MM.1S (cell line): ENCODE measurements around the gene DNAJB1.

Source experiments
- DNase-seq: peaks from one replicate; pipeline ENCODE4 v3.0.0-alpha.2; 2015
- H2AFZ ChIP-seq: fragments of 300-600 bp; sonication (generic); 2 replicates; pipeline ENCODE4 v1.6.0; 2016; ENCODE audit warnings: antibody characterized with exemption, low read length
- H3F3A ChIP-seq: fragments of 300-600 bp; sonication (generic); 2 replicates; pipeline ENCODE4 v1.6.1; 2016; ENCODE audit warnings: mild to moderate bottlenecking, antibody characterized with exemption, low read length, moderate library complexity, mixed read lengths; ENCODE audit not compliant: insufficient read depth
- H3K27ac ChIP-seq: fragments of 300-600 bp; sonication (generic); 2 replicates; pipeline ENCODE4 v1.5.1; 2016; ENCODE audit warnings: mild to moderate bottlenecking, low read length
- H3K27me3 ChIP-seq: fragments of 300-600 bp; sonication (generic); replicated peaks from 2 replicates; pipeline ENCODE4 v1.6.0; 2016; ENCODE audit warnings: low read length; ENCODE audit not compliant: insufficient read depth
- H3K36me3 ChIP-seq: fragments of 300-600 bp; sonication (generic); replicated peaks from 2 replicates; pipeline ENCODE4 v1.6.1; 2016; ENCODE audit warnings: mild to moderate bottlenecking, low read length, mixed read lengths; ENCODE audit not compliant: insufficient read depth
- H3K4me1 ChIP-seq: fragments of 300-600 bp; sonication (generic); 2 replicates; pipeline ENCODE4 v1.6.1; 2016; ENCODE audit warnings: low read length, mixed read lengths
- H3K4me2 ChIP-seq: fragments of 300-600 bp; sonication (generic); 2 replicates; pipeline ENCODE4 v1.6.0; 2016; ENCODE audit warnings: low read depth, low read length
- H3K4me3 ChIP-seq: fragments of 300-600 bp; sonication (generic); 2 replicates; pipeline ENCODE4 v1.5.1; 2016; ENCODE audit warnings: low read length, mixed read lengths
- H3K79me2 ChIP-seq: fragments of 300-600 bp; sonication (generic); 2 replicates; pipeline ENCODE4 v1.6.1; 2016; ENCODE audit warnings: mixed run types, low read length, mixed read lengths
- H3K9ac ChIP-seq: fragments of 300-600 bp; sonication (generic); 2 replicates; pipeline ENCODE4 v1.6.1; 2016; ENCODE audit warnings: low read length, mixed read lengths
- H3K9me2 ChIP-seq: fragments of 300-600 bp; sonication (generic); replicated peaks from 2 replicates; pipeline ENCODE4 v1.6.1; 2016; ENCODE audit warnings: mild to moderate bottlenecking, low read length, mixed read lengths; ENCODE audit not compliant: insufficient read depth
- H3K9me3 ChIP-seq: fragments of 300-600 bp; sonication (generic); replicated peaks from 2 replicates; pipeline ENCODE4 v1.6.1; 2016; ENCODE audit warnings: mild to moderate bottlenecking, low read length, mixed read lengths; ENCODE audit not compliant: insufficient read depth
- H4K20me1 ChIP-seq: fragments of 300-600 bp; sonication (generic); 2 replicates; pipeline ENCODE4 v1.6.1; 2016; ENCODE audit warnings: mild to moderate bottlenecking, low read length, moderate library complexity, mixed read lengths; ENCODE audit not compliant: insufficient read depth
- EZH2 ChIP-seq: fragments of 300-600 bp; sonication (generic); optimal IDR thresholded peaks from 2 replicates; pipeline ENCODE3; 2017; ENCODE audit warnings: low read depth, mild to moderate bottlenecking, antibody characterized with exemption, low read length, mixed read lengths
- EZH2phosphoT487 ChIP-seq: fragments of 300-600 bp; sonication (generic); IDR thresholded peaks from 2 replicates; pipeline ENCODE4 v1.6.1; 2018; ENCODE audit warnings: antibody characterized with exemption, low read length
- TF ChIP-seq, protein P1 (sequence below): fragments of 300-600 bp; sonication (generic); IDR thresholded peaks from 2 replicates; pipeline ENCODE4 v1.5.1; 2016; ENCODE audit warnings: antibody characterized with exemption, low read length, mixed read lengths

The DNAJB1 gene

DNA sequence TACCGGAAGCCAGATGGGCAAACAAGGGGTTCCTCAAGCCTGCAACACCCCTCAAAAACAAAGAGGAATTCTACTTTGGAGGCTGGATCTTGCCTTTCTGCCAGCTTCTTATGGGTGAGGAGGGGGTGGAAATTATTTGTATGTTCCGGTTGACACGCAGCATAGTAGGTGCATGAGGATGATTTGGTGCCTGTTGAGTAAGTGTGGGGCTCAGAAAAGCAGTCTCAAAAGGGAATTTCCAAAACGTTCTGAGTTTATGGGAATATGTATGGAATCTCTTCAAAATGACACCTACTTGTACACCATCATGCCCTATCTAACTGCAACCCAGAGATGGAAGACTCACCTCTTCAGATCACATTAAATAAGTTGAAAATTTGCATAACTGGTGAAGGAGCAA, 8.2 kb upstream of the DNAJB1 start:
- no peak overlapping the region for H3K4me3 ChIP-seq
- no peaks in the 10 kb centered on the region for H3K27me3 ChIP-seq
- H3K9ac ChIP-seq, result no peak overlapping the region
- H3K36me3 ChIP-seq, result no peaks in the 10 kb centered on the region
- DNase-seq, result no peak
- H3F3A ChIP-seq, result no peaks in the 10 kb centered on the region
- no peaks in the 10 kb centered on the region for H3K9me2 ChIP-seq
- TF ChIP-seq EZH2 (no peak), EZH2phosphoT487 (no peak)
- TF ChIP-seq, protein P1, sequence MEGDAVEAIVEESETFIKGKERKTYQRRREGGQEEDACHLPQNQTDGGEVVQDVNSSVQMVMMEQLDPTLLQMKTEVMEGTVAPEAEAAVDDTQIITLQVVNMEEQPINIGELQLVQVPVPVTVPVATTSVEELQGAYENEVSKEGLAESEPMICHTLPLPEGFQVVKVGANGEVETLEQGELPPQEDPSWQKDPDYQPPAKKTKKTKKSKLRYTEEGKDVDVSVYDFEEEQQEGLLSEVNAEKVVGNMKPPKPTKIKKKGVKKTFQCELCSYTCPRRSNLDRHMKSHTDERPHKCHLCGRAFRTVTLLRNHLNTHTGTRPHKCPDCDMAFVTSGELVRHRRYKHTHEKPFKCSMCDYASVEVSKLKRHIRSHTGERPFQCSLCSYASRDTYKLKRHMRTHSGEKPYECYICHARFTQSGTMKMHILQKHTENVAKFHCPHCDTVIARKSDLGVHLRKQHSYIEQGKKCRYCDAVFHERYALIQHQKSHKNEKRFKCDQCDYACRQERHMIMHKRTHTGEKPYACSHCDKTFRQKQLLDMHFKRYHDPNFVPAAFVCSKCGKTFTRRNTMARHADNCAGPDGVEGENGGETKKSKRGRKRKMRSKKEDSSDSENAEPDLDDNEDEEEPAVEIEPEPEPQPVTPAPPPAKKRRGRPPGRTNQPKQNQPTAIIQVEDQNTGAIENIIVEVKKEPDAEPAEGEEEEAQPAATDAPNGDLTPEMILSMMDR, result no peak
- no peaks in the 10 kb centered on the region for H4K20me1 ChIP-seq
- no peak overlapping the region for H3K4me2 ChIP-seq
- H2AFZ ChIP-seq, result no peak overlapping the region
- H3K9me3 ChIP-seq, result no peaks in the 10 kb centered on the region
- H3K27ac ChIP-seq, result no peak overlapping the region
- 0 out of 2 replicates have a peak, but pooled peaks cover 4% of the 10 kb centered on the region for H3K4me1 ChIP-seq
- peaks cover 19% of the 10 kb centered on the region for H3K79me2 ChIP-seq

DNA sequence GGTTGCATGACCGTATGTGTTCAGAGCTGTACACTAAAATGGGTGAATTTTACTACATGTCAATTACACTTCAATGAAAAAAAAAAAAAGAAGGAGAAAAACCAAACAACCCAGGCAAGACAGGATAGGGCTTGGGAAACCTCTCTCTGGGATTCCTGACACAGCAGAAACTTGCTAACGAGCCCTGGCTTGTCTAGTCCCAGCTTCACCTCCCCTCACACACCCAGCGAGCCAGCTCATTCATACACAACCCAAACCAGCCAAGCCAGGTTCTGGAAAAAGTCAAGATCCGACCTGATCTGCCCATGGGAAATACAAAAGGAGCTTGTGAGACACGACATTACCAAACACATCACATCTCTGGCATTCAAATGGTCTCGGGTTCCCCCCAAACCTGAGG, 7.5 kb upstream of the DNAJB1 start:
- no peak overlapping the region for H2AFZ ChIP-seq
- H3K9ac ChIP-seq, result no peak overlapping the region
- TF ChIP-seq EZH2 (no peak), EZH2phosphoT487 (no peak)
- TF ChIP-seq, protein P1, result no peak

DNA sequence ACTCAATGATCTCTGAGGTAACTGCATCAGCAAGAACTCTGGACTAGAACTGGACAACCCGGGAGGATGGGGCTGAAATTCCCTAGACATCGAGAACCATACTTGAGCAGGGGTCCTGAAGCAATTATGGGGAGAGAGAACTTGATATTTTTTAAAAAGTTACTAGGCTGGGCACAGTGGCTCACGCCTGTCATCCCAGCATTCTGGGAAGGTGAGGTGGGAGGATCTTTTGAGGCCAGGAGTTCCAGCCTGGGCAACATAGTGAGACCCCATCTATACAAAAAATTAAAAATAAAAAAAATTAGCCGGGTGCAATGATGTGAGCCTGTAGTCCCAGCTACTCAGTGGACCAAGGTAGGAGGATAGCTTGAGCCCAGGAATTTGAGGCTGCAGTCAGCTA, 2.3 kb upstream of the DNAJB1 start:
- H3K9me3 ChIP-seq, result no peaks in the 10 kb centered on the region
- H3K9me2 ChIP-seq, result no peaks in the 10 kb centered on the region
- H3K4me2 ChIP-seq, result no peak overlapping the region
- no peak for DNase-seq
- no peak overlapping the region for H3K4me3 ChIP-seq
- peaks cover 11% of the 10 kb centered on the region for H4K20me1 ChIP-seq
- H3K36me3 ChIP-seq, result peaks cover 11% of the 10 kb centered on the region
- peaks cover 9% of the 10 kb centered on the region for H3F3A ChIP-seq
- no peak overlapping the region for H2AFZ ChIP-seq
- peaks cover 16% of the 10 kb centered on the region for H3K4me1 ChIP-seq
- peaks cover 26% of the 10 kb centered on the region for H3K79me2 ChIP-seq
- H3K27me3 ChIP-seq, result no peaks in the 10 kb centered on the region
- no peak overlapping the region for H3K27ac ChIP-seq
- TF ChIP-seq EZH2phosphoT487 (no peak), EZH2 (no peak)
- TF ChIP-seq, protein P1, result no peak
- H3K9ac ChIP-seq, result no peak overlapping the region

More for the DNA sequence above, 7.5 kb upstream of the DNAJB1 start:
- Histone ChIP-seq H3K36me3 (no peaks in the 10 kb centered on the region), H3K9me3 (no peaks in the 10 kb centered on the region), H3K4me3 (no peak overlapping the region), H3K27me3 (no peaks in the 10 kb centered on the region), H4K20me1 (no peaks in the 10 kb centered on the region), H3K27ac (no peak overlapping the region), H3F3A (no peaks in the 10 kb centered on the region), H3K79me2 (peaks cover 12% of the 10 kb centered on the region), H3K9me2 (no peaks in the 10 kb centered on the region), H3K4me2 (no peak overlapping the region), H3K4me1 (0 out of 2 replicates have a peak, but pooled peaks cover 4% of the 10 kb centered on the region)
- DNase-seq, result no peak
